ENCODE results near the gene SLC25A39.
"Not testable (repeated sequence)": the region's sequence is repeated elsewhere in the genome, so short reads cannot be mapped to it uniquely, and the experiment has no call there.

The SLC25A39 gene

GRCh38 chr17:44354582-44355561, 30.2 kb upstream of the SLC25A39 start:
- DNase-seq (ENCODE audit: low spot score), result no peak

- DNase-seq (ENCODE audit: low spot score), result no peak
Observed at GRCh38 chr17:44353672-44354331, 29.2 kb upstream of the SLC25A39 start.

GRCh38 chr17:44352828-44353671, 28.4 kb upstream of the SLC25A39 start:
- DNase-seq (ENCODE audit: low spot score), result no peak

- no peak for DNase-seq (ENCODE audit: low spot score)
Observed at GRCh38 chr17:44351961-44352827, 27.6 kb upstream of the SLC25A39 start.

GRCh38 chr17:44351464-44351863, 26.8 kb upstream of the SLC25A39 start:
- DNase-seq (ENCODE audit: low spot score), result no peak

- no peak for DNase-seq (ENCODE audit: low spot score)
Observed at GRCh38 chr17:44350733-44351226, 26.2 kb upstream of the SLC25A39 start.

GRCh38 chr17:44349553-44350070, 25.0 kb upstream of the SLC25A39 start:
- no peak for DNase-seq (ENCODE audit: low spot score)

- DNase-seq (ENCODE audit: low spot score), result no peak
Observed at GRCh38 chr17:44348988-44349364, 24.4 kb upstream of the SLC25A39 start.

GRCh38 chr17:44348234-44348987, 23.8 kb upstream of the SLC25A39 start:
- DNase-seq (ENCODE audit: low spot score), result no peak

- DNase-seq (ENCODE audit: low spot score), result not testable (repeated sequence)
Observed at GRCh38 chr17:44347206-44348055, 22.8 kb upstream of the SLC25A39 start.

- no peak for DNase-seq (ENCODE audit: low spot score)
Observed at GRCh38 chr17:44346064-44346844, 21.6 kb upstream of the SLC25A39 start.

GRCh38 chr17:44345454-44346026, 20.9 kb upstream of the SLC25A39 start:
- peak; percentile 79 for DNase-seq (ENCODE audit: low spot score)

GRCh38 chr17:44344939-44345453, 20.4 kb upstream of the SLC25A39 start, which contains the start of gene GRN:
TSS of gene GRN (plus strand) at chr17:44345302. CDS start at chr17:44349165, 3,863 bp downstream.
- DNase-seq (ENCODE audit: low spot score), result peak; percentile 99

- no peak for DNase-seq (ENCODE audit: low spot score)
Observed at GRCh38 chr17:44343510-44344209, 19.0 kb upstream of the SLC25A39 start.

- DNase-seq (ENCODE audit: low spot score), result not testable (repeated sequence)
Observed at GRCh38 chr17:44340553-44340952, 15.9 kb upstream of the SLC25A39 start.

GRCh38 chr17:44338702-44339101, 14.1 kb upstream of the SLC25A39 start:
- no peak for DNase-seq (ENCODE audit: low spot score)

GRCh38 chr17:44335968-44336367, 11.3 kb upstream of the SLC25A39 start:
- no peak for DNase-seq (ENCODE audit: low spot score)

All from SW480 (cell line).